HFF-Myc (cell line): Measurements from ENCODE around the gene IL22RA2.

ENCODE experiments used
- DNase-seq: peaks from one replicate; pipeline ENCODE4 v3.0.0-alpha.2; 2011; ENCODE audit warnings: low read depth; ENCODE audit errors: extremely low read depth
- H3K4me3 ChIP-seq: replicated peaks from 2 replicates; pipeline ENCODE4 v1.5.1; 2011; ENCODE audit warnings: low read depth, mild to moderate bottlenecking, control low read depth, low read length
- CTCF ChIP-seq: IDR thresholded peaks from 2 replicates; pipeline ENCODE4 v1.5.1; 2012; ENCODE audit warnings: mild to moderate bottlenecking, low read depth, low read length, control low read depth; ENCODE audit errors: missing control alignments

IL22RA2 gene

DNA sequence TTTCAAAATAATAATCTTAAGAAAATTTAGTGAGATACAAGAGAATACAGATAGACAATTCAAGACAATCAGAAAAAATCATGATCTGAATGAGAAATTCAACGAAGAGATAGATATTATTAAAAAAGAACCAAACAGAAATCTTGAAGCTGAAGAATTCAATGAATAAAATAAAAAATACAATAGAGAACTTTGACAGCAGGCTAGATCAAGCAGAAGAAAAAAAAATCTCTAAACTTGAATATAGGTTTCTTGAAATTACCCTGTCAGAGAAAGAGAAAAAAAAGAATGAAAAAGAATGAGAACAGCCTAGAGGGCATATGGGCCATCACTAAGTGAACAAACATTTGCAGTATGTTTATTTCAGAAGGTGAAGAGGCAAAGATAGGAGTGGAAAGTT is 39.0 kb downstream of the IL22RA2 start:
- H3K4me3 ChIP-seq = no peak overlapping the region
- no peak for TF ChIP-seq CTCF
- no peak for DNase-seq

DNA sequence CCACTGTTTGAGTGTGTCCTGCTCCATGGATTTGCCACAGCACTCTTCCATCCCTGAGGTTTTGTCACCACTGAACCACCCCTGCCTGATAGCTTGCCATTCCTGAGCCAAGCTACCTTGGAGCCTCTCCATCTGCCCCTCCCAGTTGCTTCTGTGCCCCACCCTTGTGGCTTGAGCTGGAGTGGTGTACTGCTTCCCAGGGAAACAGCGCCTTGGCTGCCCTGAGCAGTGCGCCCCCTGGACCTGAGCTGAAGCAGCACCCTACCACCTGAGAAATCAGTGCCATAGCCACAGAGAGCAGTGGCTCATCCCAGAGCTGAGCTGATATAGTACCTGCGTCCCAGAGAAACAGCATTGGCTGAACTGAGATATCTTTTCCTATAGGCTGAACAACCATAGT is 40.3 kb downstream of the IL22RA2 start:
- H3K4me3 ChIP-seq = no peak overlapping the region
- TF ChIP-seq CTCF = no peak
- no peak for DNase-seq

GRCh38 chr6:137126875-137127485 is 46.5 kb downstream of the IL22RA2 start:
- no peak for TF ChIP-seq CTCF
- no peak overlapping the region for H3K4me3 ChIP-seq
- no peak for DNase-seq

GRCh38 chr6:137123078-137123477 is 50.4 kb downstream of the IL22RA2 start:
- DNase-seq = no peak
- TF ChIP-seq CTCF = no peak

GRCh38 chr6:137122612-137123011 is 50.8 kb downstream of the IL22RA2 start:
- H3K4me3 ChIP-seq = no peak overlapping the region
- no peak for DNase-seq
- no peak for TF ChIP-seq CTCF

More at GRCh38 chr6:137123078-137123477, 50.4 kb downstream of the IL22RA2 start:
- H3K4me3 ChIP-seq = no peak overlapping the region

GRCh38 chr6:137121401-137121997 is 51.9 kb downstream of the IL22RA2 start:
- no peak for TF ChIP-seq CTCF
- H3K4me3 ChIP-seq = no peak overlapping the region
- DNase-seq = no peak
